Colonic mucosa (tissue), 4 donors: Measurements from ENCODE around the gene NAA10. TPM values are rescaled to one million over a fixed set of nuclear protein-coding genes. Genes with fewer than 3 reads are reported as not detected.
A peak's percentile ranks its signal among the peaks of the same experiment; 100 is the strongest.

ENCODE experiments used
- DNase-seq: peaks from one replicate; pipeline ENCODE4 v3.0.0-alpha.2; 2020
- H3K27ac ChIP-seq: fragments of 200-600 bp; one replicate; pipeline ENCODE4 v1.8.0; 2021
- H3K27me3 ChIP-seq: fragments of 200-600 bp; one replicate; pipeline ENCODE4 v1.8.0; 2021
- H3K36me3 ChIP-seq: fragments of 200-600 bp; one replicate; pipeline ENCODE4 v1.8.0; 2021
- H3K4me1 ChIP-seq: fragments of 200-600 bp; one replicate; pipeline ENCODE4 v1.8.0; 2021; ENCODE audit warnings: mild to moderate bottlenecking
- H3K4me3 ChIP-seq: fragments of 200-600 bp; one replicate; pipeline ENCODE4 v1.8.0; 2021
- H3K9ac ChIP-seq, 2 donors: one replicate each; pipeline ENCODE4 v1.7.0; 2013; ENCODE audit warnings: control low read depth in 2 of 2, low read depth in 2 of 2, low read length in 2 of 2
- H3K9me3 ChIP-seq: fragments of 200-600 bp; one replicate; pipeline ENCODE4 v1.8.0; 2021
- CTCF ChIP-seq: fragments of 200-600 bp; IDR thresholded peaks from one replicate; pipeline ENCODE4 v1.8.0; 2022; ENCODE audit warnings: antibody characterized with exemption, mild to moderate bottlenecking
- intact Hi-C: fragments of 100-400 bp; cut with DNase I; formaldehyde crosslinking; loops from one replicate; pipeline ENCODE4 v1.14.1; 2022
- total RNA-seq, 2 donors: library from RNA; stranded (reverse); fragmentation: NEBNext Ultra II Directional in 1 of 2; extraction: Animal tissue kit (Norgen Biotek cat#: 25700) in 1 of 2; gene quantifications; one replicate each; pipeline ENCODE4 v1.2.1, GENCODE V29; 2021
- donor health status: healthy.
- donor health status: DM: no; HTN: no; CAD: no.
- donor health status: DM: no; HTN: no; CAD: no.

Gene NAA10
- total RNA-seq, 2 donors from 2014 or later: 55.9 to 115 TPM

DNA sequence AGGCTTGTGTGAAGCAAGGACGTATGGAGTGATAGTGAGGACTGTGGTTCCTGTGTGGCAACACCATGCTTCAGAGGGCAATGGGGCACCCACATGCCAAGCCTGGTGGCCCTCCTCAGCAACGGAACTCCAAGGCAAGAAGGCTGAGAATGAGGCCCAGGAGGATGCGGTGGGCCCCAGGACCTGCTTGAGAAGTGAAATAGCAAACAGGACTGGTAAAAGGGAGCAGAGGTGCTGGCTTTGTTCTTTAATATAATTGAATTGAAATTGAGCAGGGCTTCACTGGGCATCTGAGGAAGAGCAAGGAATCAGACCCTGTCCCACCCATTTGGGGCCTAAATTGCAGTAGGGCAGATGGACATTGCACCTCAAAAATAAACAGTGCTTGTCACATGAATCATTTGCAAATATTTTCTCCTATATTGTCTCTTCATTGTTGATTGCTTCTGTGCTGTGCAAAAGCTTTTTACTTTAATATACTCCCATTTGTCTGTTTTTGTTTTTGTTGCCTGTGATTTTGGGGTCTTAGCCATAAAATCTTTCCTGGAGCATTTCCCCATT is 40.0 kb upstream of the NAA10 start:
- Histone ChIP-seq H3K27me3 (no peaks in the 10 kb centered on the region), H3K4me3 (no peak overlapping the region), H3K27ac (peak overlapping the region; percentile 98), H3K9ac (peak overlapping the region in 1 of 2 donors; percentile 72), H3K4me1 (peaks cover 10% of the 10 kb centered on the region), H3K9me3 (no peaks in the 10 kb centered on the region), H3K36me3 (no peaks in the 10 kb centered on the region)
- intact Hi-C loops: no loop called here
- no peak for DNase-seq
- no peak for TF ChIP-seq CTCF

DNA sequence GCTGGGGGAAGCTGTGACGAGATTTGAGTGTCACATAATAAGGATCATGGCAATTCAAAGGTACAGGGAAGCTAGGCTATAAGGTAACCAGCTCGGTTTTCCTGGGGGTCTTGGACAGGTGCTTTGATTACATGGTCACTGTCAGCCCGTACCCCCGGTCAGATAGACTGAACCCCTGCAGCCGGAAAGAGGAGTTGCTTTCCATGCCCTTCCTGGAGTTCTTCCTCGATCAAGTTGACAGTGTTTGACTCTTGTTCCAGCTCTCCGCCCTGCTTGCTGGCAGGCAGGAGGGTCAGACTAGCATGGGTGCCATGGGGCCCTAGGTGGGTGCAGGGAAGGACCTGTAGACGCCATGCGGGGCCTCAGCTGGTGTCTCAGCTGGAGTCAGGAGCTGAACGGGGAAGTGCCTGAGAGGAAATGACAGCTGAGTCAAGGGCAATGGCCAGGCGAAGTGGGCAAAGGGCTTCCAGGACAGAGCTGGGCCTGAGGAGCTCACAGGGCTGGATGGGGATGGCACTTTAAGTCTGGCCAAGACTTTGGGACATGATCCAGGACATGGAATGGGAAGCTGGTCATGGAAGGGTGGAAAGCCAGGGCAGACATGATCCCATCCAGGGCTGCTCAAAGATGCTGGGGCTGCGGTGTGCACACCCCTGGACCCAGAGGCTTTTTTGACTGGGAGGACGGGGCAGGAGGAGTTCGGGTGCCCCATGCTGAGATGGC is 39.3 kb upstream of the NAA10 start:
- H3K27me3 ChIP-seq: no peaks in the 10 kb centered on the region
- no peaks in the 10 kb centered on the region for H3K36me3 ChIP-seq
- peaks cover 10% of the 10 kb centered on the region for H3K4me1 ChIP-seq
- intact Hi-C loops: no loop called here
- TF ChIP-seq CTCF: no peak
- peak overlapping the region; percentile 98 for H3K27ac ChIP-seq
- H3K9me3 ChIP-seq: no peaks in the 10 kb centered on the region
- DNase-seq: no peak
- peak overlapping the region; percentile 66 to 72 for H3K9ac ChIP-seq
- no peak overlapping the region for H3K4me3 ChIP-seq

DNA sequence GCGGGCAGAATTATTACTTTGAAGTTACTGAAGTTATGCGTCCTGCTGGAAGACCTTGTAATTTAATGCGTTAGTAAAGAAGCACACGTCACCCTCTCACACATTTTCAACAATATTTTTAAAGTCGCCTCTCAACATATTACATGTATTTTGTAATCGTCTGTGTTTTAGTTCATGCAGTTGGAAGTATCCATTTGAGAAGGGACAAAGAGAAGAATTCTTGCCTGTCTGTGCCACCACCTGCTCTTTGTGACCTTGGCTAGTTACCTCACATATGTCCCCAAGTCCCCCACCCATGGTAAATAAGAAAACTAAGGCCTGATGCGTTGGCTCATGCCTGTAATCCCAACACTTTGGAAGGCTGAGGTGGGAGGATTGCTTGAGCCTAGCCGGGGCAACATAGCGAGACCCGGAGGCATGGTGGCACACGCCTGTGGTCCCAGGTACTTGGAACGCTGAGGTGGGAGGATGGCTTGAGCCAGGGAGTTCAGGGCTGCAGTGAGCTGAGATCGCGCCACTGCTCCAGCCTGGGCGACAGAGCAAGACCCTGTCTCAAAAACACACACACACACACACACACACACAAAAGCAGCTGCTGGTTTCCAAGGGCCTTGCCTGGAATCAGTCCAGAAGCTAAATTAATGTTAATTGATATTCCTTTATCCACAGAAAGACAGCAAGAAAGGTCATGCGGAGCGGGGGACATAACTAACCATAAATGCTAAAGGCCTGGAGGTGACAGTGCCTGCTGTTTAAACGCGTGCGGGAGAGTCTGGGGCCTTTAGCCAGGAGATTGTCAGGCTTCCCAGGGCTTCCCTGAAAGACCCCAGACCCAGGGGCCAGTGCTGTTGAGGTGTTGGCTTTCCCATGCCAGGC is 38.5 kb upstream of the NAA10 start:
- Histone ChIP-seq H3K9ac (peak overlapping the region; percentile 72 to 88), H3K36me3 (no peaks in the 10 kb centered on the region), H3K4me1 (peaks cover 11% of the 10 kb centered on the region), H3K9me3 (no peaks in the 10 kb centered on the region), H3K27ac (peak overlapping the region; percentile 98), H3K27me3 (no peaks in the 10 kb centered on the region), H3K4me3 (peak overlapping the region; percentile 48)
- intact Hi-C loops: no loop called here
- TF ChIP-seq CTCF: no peak
- DNase-seq: no peak

- no peaks in the 10 kb centered on the region for H3K27me3 ChIP-seq
- no peaks in the 10 kb centered on the region for H3K36me3 ChIP-seq
- H3K27ac ChIP-seq: peak within 1 kb of the TSS; percentile 98
- peaks cover 14% of the 10 kb centered on the region for H3K4me1 ChIP-seq
- TF ChIP-seq CTCF: no peak
- H3K9me3 ChIP-seq: no peaks in the 10 kb centered on the region
- peak within 1 kb of the TSS; percentile 48 for H3K4me3 ChIP-seq
- peak; percentile 91 for DNase-seq
- intact Hi-C loops: no loop called here
- peak within 1 kb of the TSS; percentile 87 to 88 for H3K9ac ChIP-seq
Measured at GRCh38 chrX:153972368-153973126, 37.7 kb upstream of the NAA10 start, which contains the start of gene TMEM187. Gene TMEM187 (plus strand): TSS chrX:153972754. CDS start chrX:153982063, 9,309 bp downstream.
